ENCODE data around the gene CLECL1.
"Not testable (repeated sequence)": the region's sequence is repeated elsewhere in the genome, so short reads cannot be mapped to it uniquely, and the experiment has no call there.

CLECL1 gene

DNA sequence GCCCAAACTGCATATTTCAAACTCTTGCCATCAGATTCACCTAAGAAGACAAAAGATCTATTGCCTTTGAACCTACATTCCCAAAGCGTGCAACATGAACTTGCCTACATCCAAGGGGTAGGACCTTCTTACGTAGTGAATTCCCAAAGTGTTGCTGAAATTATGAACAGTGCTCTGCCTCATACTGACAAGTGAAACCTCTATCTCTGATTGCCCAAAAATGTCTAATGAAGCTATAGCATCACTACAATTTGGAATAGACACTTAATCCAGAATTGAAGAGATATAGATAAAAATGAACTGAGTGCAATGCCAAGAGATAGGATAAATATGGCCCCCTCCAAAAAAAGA, 32.3 kb downstream of the CLECL1 start:
- TF ChIP-seq, protein P1, sequence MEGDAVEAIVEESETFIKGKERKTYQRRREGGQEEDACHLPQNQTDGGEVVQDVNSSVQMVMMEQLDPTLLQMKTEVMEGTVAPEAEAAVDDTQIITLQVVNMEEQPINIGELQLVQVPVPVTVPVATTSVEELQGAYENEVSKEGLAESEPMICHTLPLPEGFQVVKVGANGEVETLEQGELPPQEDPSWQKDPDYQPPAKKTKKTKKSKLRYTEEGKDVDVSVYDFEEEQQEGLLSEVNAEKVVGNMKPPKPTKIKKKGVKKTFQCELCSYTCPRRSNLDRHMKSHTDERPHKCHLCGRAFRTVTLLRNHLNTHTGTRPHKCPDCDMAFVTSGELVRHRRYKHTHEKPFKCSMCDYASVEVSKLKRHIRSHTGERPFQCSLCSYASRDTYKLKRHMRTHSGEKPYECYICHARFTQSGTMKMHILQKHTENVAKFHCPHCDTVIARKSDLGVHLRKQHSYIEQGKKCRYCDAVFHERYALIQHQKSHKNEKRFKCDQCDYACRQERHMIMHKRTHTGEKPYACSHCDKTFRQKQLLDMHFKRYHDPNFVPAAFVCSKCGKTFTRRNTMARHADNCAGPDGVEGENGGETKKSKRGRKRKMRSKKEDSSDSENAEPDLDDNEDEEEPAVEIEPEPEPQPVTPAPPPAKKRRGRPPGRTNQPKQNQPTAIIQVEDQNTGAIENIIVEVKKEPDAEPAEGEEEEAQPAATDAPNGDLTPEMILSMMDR (IDR thresholded peaks at IDR 0.05; ENCODE audit: insufficient read depth, low read depth, low read length, missing control alignments) = no peak
- no peak for DNase-seq (ENCODE audit: low read depth)
- H3K4me3 ChIP-seq (ENCODE audit: low read length) = no peak overlapping the region

DNA sequence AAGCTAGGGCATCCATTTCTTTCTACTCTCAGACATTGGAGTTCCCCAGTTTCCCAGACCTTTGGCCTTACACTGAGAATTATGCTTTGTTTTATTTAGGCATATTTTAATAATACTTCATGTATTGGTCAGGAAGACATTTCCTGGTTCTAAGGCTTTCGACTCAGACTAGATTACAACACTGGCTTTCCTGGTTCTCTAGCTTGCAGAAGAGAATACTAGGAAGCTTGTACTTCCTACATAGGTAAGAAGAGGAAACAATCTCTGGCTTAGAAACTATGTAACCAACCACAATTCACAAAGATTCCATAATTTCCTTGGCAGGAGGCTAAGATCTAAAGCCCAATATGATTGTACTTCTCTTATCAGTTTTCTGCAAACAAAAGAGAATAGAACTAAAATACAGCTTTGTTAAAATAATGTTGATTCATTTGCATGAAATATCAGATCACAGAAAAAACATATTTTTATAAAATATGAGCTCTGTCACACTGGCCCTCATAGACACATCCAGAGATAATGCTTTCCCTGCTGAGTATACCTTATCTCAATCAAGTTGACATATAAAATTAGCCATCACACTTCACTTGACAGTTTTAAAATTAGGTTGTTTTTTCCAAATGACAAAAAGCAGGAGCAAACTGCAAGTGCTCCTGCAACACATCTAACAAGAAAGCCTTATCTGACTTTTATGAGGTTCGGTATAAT, 32.8 kb downstream of the CLECL1 start:
- DNase-seq (ENCODE audit: low read depth) = peak; percentile 28
- TF ChIP-seq, protein P1 (IDR thresholded peaks at IDR 0.05; ENCODE audit: insufficient read depth, low read depth, low read length, missing control alignments) = no peak
- no peak overlapping the region for H3K4me3 ChIP-seq (ENCODE audit: low read length)

DNA sequence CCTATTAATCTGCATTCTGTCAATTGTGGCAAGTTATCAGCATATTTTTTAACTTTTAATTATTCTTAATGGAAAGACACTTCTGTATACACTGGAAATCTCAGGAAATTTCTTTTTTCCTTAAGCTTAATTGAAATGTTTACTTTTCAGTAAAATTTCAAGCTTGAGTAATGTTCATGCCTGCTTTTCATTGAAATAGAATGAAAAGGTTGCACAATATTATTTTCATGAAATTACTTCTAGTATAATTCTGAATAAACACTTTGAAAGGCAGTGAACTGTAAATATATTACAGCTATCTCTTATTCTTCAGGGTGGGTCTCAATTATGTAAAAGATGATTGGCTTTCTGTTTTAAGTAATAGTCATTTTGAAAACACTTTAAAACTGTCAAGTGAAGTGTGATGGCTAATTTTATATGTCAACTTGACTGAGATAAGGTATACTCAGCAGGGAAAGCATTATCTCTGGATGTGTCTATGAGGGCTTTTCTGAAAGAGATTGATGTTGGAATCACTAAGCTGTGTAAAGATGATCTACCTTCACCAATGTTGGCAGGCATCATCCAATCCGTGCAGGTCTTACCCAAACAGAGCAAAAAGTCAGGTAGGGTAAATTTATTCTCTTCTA, 33.5 kb downstream of the CLECL1 start:
- no peak for DNase-seq (ENCODE audit: low read depth)
- TF ChIP-seq, protein P1 (IDR thresholded peaks at IDR 0.05; ENCODE audit: insufficient read depth, low read depth, low read length, missing control alignments) = no peak
- no peak overlapping the region for H3K4me3 ChIP-seq (ENCODE audit: low read length)

DNA sequence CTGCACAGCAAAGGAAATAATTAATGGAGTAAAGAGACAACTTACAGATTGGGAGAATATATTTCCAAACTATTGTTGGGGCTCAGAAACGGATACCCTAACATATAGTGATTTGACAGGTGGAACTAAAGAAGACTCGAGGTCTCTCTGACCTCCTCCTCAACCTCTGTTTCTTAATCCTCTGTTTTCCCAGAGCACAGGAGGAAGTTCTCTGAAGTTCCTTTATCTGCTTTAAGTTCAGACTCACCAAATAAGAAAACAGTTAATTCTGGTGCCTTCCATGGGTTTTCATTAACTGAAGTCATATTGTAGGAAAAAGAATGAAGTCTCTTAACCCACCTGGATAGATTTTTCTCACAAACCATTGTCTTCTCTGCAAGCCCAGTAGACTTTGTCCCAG, 34.2 kb downstream of the CLECL1 start:
- H3K4me3 ChIP-seq (ENCODE audit: low read length) = no peak overlapping the region
- TF ChIP-seq, protein P1 (IDR thresholded peaks at IDR 0.05; ENCODE audit: insufficient read depth, low read depth, low read length, missing control alignments) = no peak
- DNase-seq (ENCODE audit: low read depth) = no peak

DNA sequence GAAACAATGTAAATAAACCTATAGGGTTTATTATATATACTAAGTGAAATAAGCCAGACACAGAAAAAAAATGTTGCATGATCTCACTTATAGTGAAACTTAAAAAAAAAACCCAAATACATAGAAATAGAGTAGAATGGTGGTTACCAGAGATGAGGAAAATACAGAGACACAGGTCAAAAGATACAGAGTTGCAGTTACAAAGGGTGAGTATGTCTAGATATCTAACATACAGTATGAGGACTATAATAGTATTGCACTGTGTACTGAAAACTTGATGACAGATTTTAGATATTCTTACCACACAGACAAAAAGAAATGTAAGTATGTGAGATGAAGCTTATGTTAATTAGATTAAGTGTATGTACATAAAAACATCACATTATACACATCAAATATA, 35.3 kb downstream of the CLECL1 start:
- no peak for DNase-seq (ENCODE audit: low read depth)
- TF ChIP-seq, protein P1 (IDR thresholded peaks at IDR 0.05; ENCODE audit: insufficient read depth, low read depth, low read length, missing control alignments) = no peak
- no peak overlapping the region for H3K4me3 ChIP-seq (ENCODE audit: low read length)

DNA sequence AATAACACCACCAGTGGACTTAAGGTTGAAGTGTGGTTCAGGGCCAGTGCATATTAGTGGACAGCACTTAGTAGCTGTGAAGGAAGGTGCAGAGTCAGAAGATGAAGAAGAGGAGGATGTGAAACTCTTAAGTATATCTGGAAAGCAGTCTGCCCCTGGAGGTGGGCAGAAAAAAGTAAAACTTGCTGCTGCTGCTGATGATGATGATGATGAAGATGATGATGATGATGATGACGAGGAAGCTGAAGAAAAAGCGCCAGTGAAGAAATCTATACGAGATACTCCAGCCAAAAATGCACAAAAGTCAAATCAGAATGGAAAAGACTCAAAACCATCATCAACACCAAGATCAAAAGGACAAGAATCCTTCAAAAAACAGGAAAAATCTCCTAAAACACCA, 37.2 kb downstream of the CLECL1 start:
- not testable (repeated sequence) for DNase-seq (ENCODE audit: low read depth); H3K4me3 ChIP-seq (ENCODE audit: low read length)

DNA sequence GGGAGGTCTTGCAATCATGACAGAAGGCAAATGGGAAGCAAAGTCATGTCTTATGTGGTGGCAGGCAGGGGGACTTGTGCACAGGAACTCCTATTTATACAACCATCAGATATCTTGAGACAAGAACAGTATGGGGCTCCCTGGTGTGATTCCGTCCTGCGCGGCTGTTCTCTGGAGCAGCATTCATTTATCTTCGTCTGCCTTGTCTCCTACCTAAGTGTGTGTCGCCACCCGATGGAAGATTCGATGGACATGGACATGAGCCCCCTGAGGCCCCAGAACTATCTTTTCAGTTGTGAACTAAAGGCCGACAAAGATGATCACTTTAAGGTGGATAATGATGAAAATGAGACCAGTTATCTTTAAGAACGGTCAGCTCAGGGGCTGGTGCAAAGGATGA, 37.7 kb downstream of the CLECL1 start:
- not testable (repeated sequence) for H3K4me3 ChIP-seq (ENCODE audit: low read length)

DNA sequence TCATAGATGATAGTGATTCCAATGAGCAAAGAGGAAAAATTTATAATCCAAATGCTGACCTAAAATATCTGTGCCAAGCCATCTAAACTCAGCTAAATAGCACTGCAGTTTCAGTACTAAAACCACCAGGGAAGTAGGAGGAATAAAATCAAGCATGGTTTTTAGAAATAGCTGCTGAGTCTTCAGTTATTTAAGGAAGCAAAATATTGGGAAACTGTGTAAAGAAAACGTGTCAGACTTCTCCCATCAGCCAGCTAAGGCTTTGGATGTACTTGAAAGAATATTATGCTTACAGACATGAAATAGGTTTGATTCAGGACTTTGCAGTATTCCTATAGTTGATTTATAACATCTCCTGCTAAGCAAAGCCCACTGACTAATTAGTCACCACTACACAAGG, 38.7 kb downstream of the CLECL1 start:
- TF ChIP-seq, protein P1 (IDR thresholded peaks at IDR 0.05; ENCODE audit: insufficient read depth, low read depth, low read length, missing control alignments) = no peak
- no peak for DNase-seq (ENCODE audit: low read depth)
- no peak overlapping the region for H3K4me3 ChIP-seq (ENCODE audit: low read length)

More for the DNA sequence above, 37.7 kb downstream of the CLECL1 start:
- DNase-seq (ENCODE audit: low read depth) = not testable (repeated sequence)
